HEK293T (cell line): ENCODE data around the gene EPHX1.
"Not testable (repeated sequence)": the region's sequence is repeated elsewhere in the genome, so short reads cannot be mapped to it uniquely, and the experiment has no call there.

Experiments used
- ARNT ChIP-seq: fragments of 450-650 bp; IDR thresholded peaks from 2 replicates; pipeline ENCODE4 v1.6.1; 2017; ENCODE audit warnings: mild to moderate bottlenecking
- BHLHE40 ChIP-seq: fragments of 450-650 bp; IDR thresholded peaks from 2 replicates; pipeline ENCODE4 v1.6.1; 2016; ENCODE audit warnings: mild to moderate bottlenecking, moderate library complexity, borderline replicate concordance
- ELF4 ChIP-seq: fragments of 450-650 bp; IDR thresholded peaks from 2 replicates; pipeline ENCODE4 v1.6.1; 2017; ENCODE audit warnings: antibody characterized with exemption
- FOXA1 ChIP-seq: fragments of 450-650 bp; IDR thresholded peaks from 2 replicates; pipeline ENCODE4 v1.6.1; 2016; ENCODE audit warnings: mild to moderate bottlenecking
- FOXK2 ChIP-seq: fragments of 450-650 bp; IDR thresholded peaks from 2 replicates; pipeline ENCODE4 v1.6.1; 2016; ENCODE audit warnings: mild to moderate bottlenecking
- FOXM1 ChIP-seq: fragments of 450-650 bp; IDR thresholded peaks from 2 replicates; pipeline ENCODE4 v1.6.1; 2017; ENCODE audit warnings: mild to moderate bottlenecking, borderline replicate concordance
- LEF1 ChIP-seq: fragments of 450-650 bp; IDR thresholded peaks from 2 replicates; pipeline ENCODE4 v1.6.1; 2017; ENCODE audit warnings: mild to moderate bottlenecking, borderline replicate concordance
- NFRKB ChIP-seq: fragments of 450-650 bp; IDR thresholded peaks from 2 replicates; pipeline ENCODE4 v1.6.1; 2016; ENCODE audit warnings: mild to moderate bottlenecking, moderate library complexity
- SP1 ChIP-seq: fragments of 450-650 bp; IDR thresholded peaks from 2 replicates; pipeline ENCODE4 v1.6.1; 2017
- SUZ12 ChIP-seq: fragments of 450-650 bp; IDR thresholded peaks from 2 replicates; pipeline ENCODE4 v1.6.1; 2016; ENCODE audit warnings: mild to moderate bottlenecking
- TARDBP ChIP-seq: fragments of 450-650 bp; IDR thresholded peaks from 2 replicates; pipeline ENCODE4 v1.6.1; 2016
- ZNF384 ChIP-seq: fragments of 450-650 bp; IDR thresholded peaks from 2 replicates; pipeline ENCODE4 v1.6.1; 2016

DNA sequence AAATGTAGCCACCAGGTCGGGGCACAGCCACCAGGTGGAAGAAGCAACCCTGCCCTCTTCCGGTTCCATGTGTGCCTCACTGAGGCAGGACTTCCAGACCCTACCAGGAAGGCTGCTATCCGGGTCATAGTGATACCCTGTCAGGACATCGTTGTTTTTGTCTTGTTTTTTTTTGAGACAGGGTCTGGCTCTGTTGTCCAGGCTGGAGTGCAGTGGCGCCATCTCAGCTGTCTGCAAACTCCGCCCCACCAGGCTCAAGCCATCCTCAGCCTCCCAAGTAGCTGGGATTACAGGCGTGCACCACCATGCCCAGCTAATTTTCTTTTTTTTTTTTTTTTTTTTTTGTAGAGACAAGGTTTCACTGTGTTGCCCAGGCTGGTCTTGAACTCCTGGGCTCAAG lies 5.2 kb downstream of the EPHX1 start:
- TF ChIP-seq ZNF384, SUZ12, TARDBP, BHLHE40, FOXA1, ELF4, ARNT, NFRKB, FOXM1, LEF1, FOXK2, SP1: not testable (repeated sequence)
